NCI-H345 (cell line): ENCODE measurements around the gene ATXN2.
"Not testable (repeated sequence)": the region's sequence is repeated elsewhere in the genome, so short reads cannot be mapped to it uniquely, and the experiment has no call there.

ENCODE experiments used
- DNase-seq: peaks from one replicate; lab custom pipeline; 2025; lab: John Stamatoyannopoulos, UW

The ATXN2 gene

DNA sequence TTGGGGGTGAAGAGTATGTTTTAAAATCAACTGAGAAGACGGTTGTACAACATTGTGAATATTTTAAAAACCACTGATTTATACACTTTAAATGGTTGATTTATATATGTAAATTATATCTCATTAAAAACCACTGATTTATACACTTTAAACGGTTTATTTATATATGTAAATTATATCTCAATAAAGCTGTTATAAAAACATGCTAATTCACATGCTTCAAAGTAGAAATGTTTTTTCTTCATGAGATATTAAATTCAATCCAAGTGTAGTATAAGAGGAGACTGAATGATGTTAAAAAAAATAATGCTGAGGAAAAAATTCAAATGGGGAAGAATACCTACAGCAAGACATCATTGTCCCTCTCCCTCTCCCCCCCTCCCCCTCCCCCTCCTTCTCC is 92.9 kb downstream of the ATXN2 start:
- no peak for DNase-seq

DNA sequence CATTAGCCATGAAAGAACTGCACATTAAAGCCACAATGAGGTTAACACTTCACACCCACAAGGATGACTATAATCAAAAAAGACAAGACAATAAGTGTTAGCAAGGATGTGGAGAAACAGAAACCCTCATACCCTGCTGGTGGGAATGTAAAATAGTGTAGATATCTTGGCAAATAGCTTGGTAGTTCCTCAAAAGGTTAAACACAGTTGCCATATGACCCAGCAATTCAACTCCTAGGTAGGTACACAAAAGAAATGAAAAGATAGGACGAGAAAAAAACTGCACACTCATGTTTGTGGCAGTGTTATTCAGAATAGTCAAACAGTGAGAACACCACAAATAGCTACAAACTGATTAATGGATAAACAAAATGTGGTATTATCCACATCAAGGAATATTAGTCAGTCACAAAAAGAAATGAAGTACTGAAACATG is 93.5 kb downstream of the ATXN2 start:
- DNase-seq: no peak

DNA sequence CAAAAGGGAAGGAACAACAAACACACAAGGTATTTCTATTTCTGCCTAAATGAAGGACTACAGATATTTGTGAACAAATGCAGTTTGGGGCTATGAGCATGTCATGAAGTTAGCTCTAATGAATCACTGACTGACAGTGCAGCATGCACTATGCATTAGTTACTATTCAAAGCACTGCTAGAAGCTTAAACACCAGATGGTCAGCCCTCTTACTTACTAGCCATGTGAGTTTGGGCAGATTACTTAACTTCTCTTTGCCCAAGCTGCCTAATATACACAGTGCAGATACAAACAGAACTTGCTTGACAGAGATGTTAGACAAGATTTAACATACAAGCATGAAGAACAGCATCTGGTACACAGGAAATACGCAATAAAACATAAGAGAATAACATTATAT is 96.0 kb downstream of the ATXN2 start:
- no peak for DNase-seq

DNA sequence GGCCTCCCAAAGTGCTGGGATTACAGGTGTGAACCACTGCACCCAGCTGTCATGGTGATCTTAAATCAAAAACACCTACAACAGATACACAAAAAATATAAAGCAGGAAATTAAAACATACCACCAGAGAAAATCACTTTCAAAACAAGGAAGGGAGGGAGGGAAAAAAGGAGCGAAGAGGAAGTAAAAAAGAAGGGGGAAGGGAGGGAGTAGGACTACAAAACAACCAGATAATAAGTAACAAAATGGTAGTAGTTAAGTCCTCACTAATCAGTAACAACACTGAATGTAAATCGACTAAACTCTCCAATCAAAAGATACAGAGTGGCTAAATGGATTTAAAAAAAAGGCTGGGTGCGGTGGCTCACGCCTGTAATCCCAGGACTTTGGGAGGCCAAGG is 104.4 kb downstream of the ATXN2 start:
- no peak for DNase-seq

DNA sequence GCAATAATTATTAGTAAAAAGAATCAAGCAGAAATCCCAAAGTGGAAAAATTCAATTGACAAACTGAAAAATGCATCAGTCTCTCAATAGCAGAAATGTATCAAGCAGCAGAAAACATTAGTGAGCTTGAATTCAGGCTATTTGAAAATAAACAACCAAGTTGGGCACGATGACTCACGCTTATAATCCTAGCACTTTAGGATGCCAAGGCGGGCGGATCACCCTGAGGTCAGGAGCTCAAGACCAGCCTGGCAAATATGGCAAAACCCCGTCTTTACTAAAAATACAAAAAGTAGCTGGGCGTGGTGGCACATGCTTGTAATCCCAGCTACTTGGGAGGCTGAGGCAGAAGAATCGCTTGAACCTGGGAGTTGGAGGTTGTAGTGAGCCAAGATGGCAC is 106.1 kb downstream of the ATXN2 start:
- DNase-seq: not testable (repeated sequence)

DNA sequence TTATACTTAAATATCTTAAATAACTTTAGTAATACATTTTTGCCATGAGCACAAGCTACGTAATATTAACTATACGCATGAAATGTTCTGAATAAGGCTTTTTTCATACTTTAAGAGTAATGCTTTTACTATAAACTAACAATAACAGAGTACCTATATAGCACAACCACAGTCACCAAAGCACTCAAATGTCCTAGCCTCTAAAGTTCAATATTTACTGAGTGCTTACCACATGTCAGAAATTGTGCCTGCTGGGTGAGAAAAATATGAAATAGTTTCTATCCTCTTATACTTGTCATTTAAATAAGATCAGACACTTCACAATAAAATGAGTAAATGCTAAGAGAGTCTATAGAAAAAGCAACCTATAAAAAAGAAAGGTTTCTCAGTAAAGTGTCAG is 110.3 kb downstream of the ATXN2 start:
- DNase-seq: no peak

DNA sequence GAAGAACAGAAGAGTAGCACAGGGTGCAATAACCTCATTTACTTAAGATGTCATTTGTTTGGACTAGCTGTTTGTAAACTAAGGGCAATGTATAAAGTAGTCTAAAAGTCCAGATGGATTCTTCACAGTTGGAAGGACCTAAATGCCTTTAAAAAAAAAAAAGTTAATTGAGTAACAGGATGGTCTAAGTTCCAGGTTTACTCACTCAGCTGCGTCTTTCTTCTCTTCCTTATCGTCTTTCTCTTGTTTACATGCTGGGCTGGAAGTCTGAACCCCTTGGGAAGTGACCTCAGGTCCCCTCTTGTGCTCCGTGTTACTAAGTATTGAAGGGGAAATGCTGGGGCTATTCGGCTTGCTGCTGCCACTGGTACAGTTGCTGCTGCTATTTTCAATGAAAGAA is 110.8 kb downstream of the ATXN2 start:
- DNase-seq: no peak

DNA sequence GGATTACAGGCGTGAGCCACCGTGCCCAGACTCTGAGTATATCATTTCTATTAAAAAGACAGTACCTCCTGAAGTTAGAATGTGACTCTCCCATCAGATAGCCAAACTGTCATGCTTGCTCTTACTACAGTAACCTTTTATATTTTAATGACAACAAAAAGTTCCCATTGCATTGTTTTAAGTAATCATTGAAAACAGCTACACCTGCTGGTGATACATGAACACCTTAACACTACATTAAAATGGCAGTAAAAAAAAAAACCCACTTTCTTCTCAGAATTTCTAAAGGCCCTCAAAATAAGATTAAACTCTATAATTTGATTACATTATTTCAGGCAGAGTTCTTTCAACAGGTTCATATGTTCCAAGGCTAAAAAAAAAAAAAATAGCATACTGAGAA is 116.7 kb downstream of the ATXN2 start:
- no peak for DNase-seq

DNA sequence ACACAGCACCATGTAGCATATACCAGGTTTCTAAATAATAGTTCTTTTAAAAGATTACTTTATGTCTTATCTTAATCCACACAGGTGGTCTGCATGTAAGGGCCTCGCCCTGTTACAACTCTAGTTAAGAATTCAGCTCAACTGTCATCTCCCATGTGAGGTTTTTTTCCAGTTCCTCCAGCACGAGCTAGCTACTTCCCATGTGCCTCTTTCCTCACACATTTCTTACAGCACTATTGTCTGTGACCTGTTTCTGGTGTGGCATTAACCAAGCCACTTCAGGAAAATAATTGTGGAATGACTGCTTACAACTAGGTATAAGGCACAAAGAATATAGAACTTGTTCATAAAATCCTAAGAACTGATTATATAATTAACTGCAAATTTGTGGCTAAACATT is 127.9 kb downstream of the ATXN2 start:
- DNase-seq: no peak

DNA sequence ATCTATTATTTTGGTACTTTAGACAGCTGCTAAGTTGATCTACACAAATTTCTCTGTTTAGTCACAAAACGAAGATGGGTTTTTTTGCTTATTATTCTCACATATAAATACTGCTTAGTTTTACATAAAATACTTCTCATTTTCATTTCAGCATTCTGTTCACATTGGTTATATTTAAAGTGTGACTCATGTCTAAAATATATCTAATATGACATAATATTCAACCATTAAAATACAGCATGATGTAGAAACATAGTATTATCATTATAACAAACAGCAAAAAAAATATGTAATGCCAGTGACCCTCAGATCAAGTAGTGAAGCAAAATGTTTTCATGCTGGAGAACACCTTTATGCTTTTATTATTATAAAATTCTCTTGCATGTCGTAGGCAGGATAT is 129.7 kb downstream of the ATXN2 start:
- DNase-seq: no peak

DNA sequence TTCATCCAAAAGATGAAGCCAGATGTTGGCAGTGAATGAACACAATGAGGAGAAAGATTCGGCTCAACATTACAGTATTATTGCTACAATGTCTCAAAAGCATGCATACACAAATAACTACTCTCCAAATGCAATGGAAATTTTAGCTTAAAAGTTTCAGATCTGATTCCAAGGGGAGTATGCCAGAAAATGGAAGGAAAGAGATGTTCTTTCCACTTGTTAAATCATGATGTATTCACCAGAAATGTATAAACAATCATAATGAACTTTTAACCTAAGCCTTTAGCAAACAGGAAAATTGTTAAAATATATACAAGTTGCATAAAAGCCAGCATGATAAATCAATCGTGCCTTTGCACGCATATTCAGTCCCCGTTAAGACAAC is 131.3 kb downstream of the ATXN2 start:
- DNase-seq: no peak

DNA sequence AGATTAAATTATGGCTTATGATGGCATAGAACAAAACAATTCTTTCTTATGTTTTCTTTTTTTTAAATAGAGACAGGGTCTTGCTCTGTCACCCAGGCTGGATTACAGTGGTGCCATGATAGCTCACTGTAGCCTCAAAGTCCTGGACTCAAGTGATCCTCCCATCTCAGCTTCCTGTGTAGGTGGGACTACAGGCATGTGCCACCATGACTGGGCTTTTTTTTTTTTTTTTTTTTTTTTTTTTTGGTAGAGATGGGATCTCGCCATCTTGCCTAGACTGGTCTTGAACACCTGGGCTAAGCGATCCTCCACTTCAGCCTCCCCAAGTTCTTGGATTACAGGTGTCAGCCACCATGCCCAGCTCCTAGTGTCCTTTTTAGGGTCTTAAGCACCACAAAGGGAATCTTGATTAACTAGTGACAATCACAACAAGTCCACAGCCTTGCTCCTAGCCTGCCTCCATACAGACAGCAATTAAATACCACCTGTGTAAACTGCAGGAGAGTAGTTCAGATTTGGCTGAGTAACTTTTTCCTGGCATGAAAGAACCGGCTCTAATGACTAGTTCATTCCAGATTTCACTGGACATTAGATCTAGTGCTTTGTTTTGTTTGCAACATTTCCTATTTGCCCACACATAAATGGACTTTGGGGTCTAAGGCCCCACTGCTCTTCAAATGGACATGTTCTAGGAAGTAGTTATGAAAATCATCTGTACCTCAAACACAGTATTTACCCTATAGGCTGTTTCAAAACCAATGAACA is 131.8 kb downstream of the ATXN2 start:
- DNase-seq: no peak

DNA sequence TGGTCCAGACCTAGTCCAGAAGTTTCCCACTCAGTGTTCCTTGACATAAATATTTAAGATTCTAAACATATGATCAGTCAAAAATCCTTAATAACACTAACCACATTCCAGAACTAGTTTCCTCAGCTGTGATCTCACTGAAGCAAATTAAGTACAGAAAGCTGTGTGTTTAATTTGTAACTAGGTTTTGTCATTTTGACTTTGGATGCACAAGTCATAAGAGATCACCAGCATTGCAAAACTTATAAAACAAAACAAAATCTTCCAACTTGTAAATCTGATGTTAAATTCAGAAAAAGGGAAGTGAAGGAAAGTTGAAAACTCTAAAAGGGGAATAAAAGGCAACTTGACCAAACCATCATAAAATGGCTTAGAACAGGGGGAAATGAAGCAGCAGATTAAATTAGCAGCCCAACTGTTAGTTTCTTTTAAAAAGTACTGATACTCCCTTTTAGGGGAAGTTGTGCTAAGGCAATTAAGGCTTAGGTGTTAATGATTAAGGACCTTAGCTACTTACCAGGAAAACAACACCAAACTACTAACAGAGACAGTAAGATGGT is 136.8 kb downstream of the ATXN2 start:
- DNase-seq: no peak

DNA sequence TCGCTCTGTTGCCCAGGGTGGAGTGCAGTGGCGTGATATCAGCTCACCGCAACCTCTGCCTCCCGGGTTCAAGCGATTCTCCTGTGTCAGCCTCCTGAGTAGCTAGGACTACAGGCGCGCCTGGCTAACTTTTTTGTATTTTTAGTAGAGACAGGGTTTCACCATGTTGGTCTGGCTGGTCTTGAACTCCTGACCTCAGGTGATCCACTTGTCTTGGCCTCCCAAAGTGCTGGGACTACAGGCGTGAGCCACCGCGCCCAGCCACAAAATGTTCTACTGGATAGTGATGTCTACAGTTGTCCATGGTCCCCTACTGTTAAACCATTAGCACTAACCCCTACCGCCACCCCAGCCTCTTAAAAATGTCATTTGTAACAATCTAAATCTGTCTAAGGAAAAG is 139.0 kb downstream of the ATXN2 start:
- not testable (repeated sequence) for DNase-seq

DNA sequence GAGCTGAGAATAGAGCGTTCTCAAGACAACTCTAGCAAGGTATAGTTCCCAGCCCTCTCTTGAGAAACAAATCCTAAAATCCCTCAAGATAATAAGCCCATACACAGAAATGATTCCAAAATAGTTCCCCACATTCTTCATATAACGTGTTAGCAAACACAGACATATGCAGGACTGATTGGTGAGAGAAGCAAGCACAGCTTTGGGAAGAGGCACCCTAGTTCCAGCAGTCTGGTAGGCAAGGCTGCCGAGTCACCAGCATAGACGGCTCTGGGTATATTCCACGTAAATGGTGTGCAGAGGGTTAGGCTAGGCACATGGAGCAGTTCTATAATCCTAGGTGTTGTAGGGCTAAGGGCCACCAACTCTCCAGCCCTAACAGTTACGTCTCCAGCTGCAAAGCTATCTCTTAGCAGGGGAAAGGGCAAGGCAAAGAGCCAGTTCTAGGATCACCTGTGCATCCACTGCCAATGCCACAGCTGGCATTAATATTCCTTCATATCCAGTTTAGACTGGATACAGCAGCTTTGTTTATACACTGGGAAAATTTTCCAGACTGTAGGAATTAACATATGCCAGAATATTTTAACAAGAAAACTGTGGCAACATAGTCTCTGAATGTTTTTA is 140.5 kb downstream of the ATXN2 start:
- DNase-seq: no peak

DNA sequence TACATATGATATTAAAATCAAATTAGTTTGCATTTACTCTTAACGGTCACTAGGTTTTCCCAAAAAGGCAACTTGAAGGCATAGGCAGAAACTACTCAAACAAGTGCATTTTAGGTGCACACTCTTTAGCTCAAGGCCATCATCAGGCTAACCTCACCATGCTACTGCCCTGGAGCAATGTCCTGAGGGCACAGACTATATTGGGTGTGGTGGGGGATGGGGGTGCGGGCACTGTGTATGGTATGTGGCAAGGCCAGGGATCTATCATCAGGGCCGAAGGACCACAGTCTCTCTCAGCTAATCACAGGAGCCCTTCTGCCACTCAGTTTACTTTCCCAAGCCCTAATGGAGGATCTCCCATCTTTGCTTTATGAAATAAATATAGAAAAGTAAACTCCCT is 141.5 kb downstream of the ATXN2 start:
- DNase-seq: no peak

DNA sequence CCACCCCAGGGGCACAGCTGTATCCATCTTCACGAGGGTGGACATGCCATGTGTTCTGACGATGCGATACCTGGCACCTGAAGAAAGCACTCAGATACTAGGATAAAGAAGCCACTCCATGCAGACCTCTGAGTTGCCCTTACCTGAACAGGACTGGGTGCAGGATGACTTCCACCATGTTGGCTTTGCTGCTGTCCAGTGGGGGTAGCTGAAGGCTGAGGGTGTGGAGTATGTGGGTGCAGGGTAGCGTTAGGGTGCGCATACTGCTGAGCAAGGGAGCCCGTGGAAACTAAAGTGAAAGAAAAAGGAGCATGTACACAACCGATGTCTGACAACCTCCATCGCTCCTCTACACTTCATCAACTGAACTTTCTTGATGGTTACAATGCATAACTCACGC is 142.0 kb downstream of the ATXN2 start:
- DNase-seq: no peak

DNA sequence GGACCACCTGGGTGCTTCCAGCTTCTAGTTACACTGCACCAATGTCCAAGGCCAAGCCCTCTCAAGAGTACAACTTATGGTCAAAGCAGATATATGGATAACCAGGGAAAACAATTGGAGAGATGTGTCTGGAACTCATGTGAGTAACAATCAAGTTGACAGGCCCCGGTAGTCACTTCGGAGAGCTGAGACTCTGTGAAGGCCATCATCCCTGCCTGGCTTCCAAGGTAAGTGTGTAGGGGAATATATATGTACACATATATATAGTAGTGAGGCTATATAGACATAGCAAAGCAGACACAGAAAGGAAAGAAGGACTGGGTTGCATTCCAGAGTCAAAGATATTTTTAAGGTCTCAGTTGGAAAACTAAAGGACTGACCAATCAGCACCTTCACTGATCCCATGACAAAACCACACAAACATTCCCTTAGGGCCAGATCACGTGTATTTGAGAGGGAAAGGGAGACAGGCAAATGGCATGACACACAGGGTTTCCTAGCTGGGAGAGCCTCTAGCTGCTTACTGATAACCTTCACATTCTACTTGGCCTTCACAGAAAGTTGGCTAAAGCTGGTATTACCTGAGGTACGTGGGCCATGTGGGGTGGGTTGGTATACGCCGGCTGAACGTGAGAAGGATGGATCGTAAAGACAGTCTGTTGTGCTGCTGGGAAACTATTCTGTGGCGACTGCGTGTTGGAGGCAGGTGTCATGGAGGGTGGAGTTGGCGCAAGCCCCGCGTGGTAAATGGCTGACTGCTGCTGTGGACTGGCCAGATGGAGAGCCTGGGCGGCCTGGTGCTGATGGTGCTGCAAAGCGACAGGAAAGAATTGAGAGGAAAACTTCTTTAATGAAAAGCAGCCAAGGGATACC is 143.4 kb downstream of the ATXN2 start:
- DNase-seq: no peak

DNA sequence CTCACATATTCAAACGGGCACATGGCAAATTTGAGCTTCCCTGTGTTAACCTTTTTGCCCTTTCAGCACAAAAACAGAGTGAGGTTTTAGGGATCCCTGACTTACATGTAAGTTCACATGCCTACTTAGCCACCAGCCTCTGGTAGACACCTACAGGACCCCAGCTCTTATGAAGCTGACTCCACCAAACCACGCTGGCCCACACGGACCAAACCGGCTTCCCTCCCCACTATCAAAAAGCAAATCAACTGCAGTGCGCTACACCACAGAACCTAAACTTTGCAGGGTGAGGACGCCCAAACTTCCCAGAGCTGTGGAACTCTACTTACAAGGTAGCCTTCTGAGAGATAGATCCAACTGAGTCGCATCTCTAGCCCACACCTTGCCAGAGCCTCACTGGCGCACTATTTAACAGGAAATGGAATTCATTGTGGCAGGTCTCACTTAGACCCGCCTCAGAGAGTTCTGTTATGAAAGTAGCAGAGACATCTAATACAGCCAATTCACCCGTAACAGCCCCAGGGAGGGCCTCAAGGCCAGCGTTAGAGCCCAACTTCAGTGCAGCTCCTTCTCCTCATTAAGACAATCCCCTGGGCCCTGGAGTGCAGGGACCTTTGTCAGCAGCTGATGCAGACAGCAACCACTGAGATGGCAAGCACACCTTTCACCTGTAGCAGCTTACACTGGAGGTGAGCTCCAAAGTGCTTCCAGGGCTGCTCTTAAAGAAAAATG is 144.2 kb downstream of the ATXN2 start:
- DNase-seq: no peak

DNA sequence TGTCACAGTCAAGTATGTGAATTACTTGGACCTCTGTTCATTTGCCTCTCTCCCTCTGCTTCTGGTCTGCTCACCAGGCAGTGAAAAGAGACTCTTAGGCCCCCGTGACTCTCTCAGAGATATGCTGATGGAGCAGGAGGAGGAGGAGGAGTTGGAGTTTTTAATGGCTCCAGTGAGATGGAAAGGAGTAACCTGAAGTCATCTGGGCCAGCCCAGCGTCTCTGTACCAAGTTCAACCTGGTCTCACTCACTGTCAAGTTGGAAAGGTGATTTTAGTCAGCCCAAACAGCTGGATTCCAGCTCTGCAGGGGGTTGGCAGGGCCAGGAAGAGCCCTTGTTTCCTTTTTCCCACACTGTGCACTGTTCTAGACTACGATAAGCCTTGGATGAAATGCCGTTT is 144.8 kb downstream of the ATXN2 start:
- DNase-seq: no peak

DNA sequence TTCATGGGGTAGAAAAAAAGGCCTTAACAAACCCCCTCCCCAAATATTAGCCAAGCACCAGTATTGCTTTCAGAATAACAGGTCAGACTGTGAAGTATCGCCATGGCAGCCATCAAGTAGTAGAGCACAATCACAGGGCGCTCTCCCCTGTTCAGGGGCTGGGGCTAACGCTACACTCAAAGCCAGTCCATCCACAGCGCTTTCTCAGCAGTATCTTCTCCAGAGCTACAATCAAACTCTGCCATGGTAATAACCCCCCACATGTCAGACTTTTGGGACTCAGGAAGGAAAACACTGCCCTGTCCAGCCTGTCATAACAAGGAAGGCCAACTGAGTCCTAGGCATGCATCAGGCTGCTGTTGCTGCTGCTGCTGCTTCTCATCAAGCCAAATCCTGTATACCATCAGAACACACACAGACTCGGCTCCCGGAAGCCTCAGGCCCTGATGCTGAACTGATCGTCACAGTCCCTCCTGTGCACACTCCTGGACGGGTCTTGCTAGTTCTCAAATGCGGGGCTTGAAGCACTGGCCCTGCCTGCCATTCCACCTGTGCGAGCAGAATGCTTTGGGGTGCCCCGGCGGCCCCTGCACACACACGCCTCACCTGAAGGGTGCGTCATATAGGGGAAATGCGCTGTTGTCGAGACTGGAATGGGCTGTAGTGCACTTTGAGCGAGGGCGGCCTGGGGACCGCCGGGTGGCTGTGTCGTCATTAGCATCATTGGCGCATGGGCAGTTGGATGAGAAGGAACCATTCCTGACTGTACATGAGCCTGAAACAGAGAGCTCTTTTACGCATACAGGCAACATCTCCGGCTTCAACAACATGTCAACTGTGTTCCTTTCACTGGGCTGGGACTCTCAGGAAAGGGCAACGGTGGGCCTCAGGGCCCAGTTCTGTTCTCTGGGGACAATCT is 145.8 kb downstream of the ATXN2 start:
- no peak for DNase-seq
